Neural progenitor cell (in vitro differentiated cells): ENCODE measurements around the gene ZSWIM4. TPM values are rescaled to one million over a fixed set of nuclear protein-coding genes. Genes with fewer than 3 reads are reported as not detected.

Experiments
- DNase-seq: peaks from one replicate; pipeline ENCODE4 v3.0.0-alpha.2; 2016; ENCODE audit warnings: low spot score
- H2AFZ ChIP-seq: fragments of 200-600 bp; sonication (generic); replicated peaks from 2 replicates; pipeline ENCODE4 v1.6.1; 2016; ENCODE audit warnings: antibody characterized with exemption
- H3F3A ChIP-seq: fragments of 200-600 bp; sonication (generic); 2 replicates; pipeline ENCODE4 v1.6.1; 2016; ENCODE audit warnings: antibody characterized with exemption, low read depth
- H3K27ac ChIP-seq: fragments of 200-600 bp; sonication (generic); 2 replicates; pipeline ENCODE4 v1.5.1; 2016; ENCODE audit warnings: mild to moderate bottlenecking
- H3K27me3 ChIP-seq: fragments of 200-600 bp; sonication (generic); 2 replicates; pipeline ENCODE4 v1.6.1; 2016; ENCODE audit warnings: mild to moderate bottlenecking, moderate library complexity
- H3K36me3 ChIP-seq: fragments of 200-600 bp; sonication (generic); 2 replicates; pipeline ENCODE4 v1.5.1; 2016
- H3K4me1 ChIP-seq: fragments of 200-600 bp; sonication (generic); 2 replicates; pipeline ENCODE4 v1.6.1; 2016; ENCODE audit warnings: mixed run types
- H3K4me2 ChIP-seq: fragments of 200-600 bp; sonication (generic); 2 replicates; pipeline ENCODE4 v1.6.1; 2016
- H3K4me3 ChIP-seq: fragments of 200-600 bp; sonication (generic); 2 replicates; pipeline ENCODE4 v1.5.1; 2016
- H3K79me2 ChIP-seq: fragments of 200-600 bp; sonication (generic); 2 replicates; pipeline ENCODE4 v1.6.1; 2016; ENCODE audit warnings: low read depth
- H3K9ac ChIP-seq: fragments of 200-600 bp; sonication (generic); 2 replicates; pipeline ENCODE4 v1.6.1; 2016
- H3K9me3 ChIP-seq: fragments of 200-600 bp; sonication (generic); 2 replicates; pipeline ENCODE4 v1.5.1; 2016; ENCODE audit warnings: low read depth
- H4K20me1 ChIP-seq: fragments of 200-600 bp; sonication (generic); 2 replicates; pipeline ENCODE4 v1.6.1; 2016; ENCODE audit warnings: low read depth
- H3K27ac Mint-ChIP-seq: 3 replicates; pipeline ENCODE4 v1.8.0; 2021; ENCODE audit warnings: mixed read lengths
- H3K27me3 Mint-ChIP-seq: 2 replicates; pipeline ENCODE4 v1.8.0; 2022; ENCODE audit warnings: low read depth, mild to moderate bottlenecking, inconsistent platforms, moderate library complexity, mixed read lengths; ENCODE audit not compliant: insufficient read depth
- H3K36me3 Mint-ChIP-seq: 3 replicates; pipeline ENCODE4 v1.8.0; 2021; ENCODE audit warnings: mixed read lengths
- H3K4me1 Mint-ChIP-seq: 3 replicates; pipeline ENCODE4 v1.8.0; 2021; ENCODE audit warnings: mixed read lengths
- H3K4me3 Mint-ChIP-seq: 3 replicates; pipeline ENCODE4 v1.8.0; 2021; ENCODE audit warnings: mild to moderate bottlenecking, moderate library complexity, mixed read lengths
- H3K9me3 Mint-ChIP-seq: 3 replicates; pipeline ENCODE4 v1.8.0; 2020; ENCODE audit warnings: mixed read lengths
- EZH2 ChIP-seq: fragments of 200-600 bp; sonication (generic); IDR thresholded peaks from 2 replicates; pipeline ENCODE4 v1.6.1; 2017; ENCODE audit warnings: antibody characterized with exemption, mild to moderate bottlenecking, moderate library complexity
- EZH2phosphoT487 ChIP-seq: fragments of 200-600 bp; sonication (generic); IDR thresholded peaks from 2 replicates; pipeline ENCODE4 v1.6.1; 2017; ENCODE audit warnings: antibody characterized with exemption
- total RNA-seq: library from RNA; depleted of rRNA; stranded (reverse); fragments of >200 nt; gene quantifications from 2 replicates; pipeline ENCODE4 v1.2.3, GENCODE V29; 2015; ENCODE audit warnings: low replicate concordance
- TF ChIP-seq, protein P1 (sequence below): fragments of 200-600 bp; sonication (generic); IDR thresholded peaks from 2 replicates; pipeline ENCODE4 v1.5.1; 2017; ENCODE audit warnings: antibody characterized with exemption, mild to moderate bottlenecking

ZSWIM4 gene
- total RNA-seq, 1 donor from 2014 or later: 6.7 TPM

DNA sequence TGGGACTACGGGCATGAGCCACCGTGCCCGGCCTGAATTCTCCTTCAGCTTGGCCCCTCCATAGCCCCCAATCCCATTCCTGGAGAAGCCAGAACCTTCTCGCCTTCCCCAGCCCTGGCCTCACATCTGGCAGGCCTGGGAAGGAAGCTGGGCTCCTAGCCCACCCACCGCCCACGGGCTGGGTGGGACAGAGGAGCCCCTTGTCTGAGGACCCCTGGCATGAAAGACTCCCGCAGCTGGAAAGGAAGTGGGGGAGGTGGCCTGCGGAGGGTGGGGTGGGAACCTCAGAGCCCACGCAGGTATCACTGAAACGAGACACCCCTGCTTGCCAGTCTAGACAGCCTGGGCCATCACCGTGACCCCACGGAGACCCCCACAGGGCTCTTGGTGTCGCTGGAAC lies 74.0 kb downstream of the ZSWIM4 start:
- Histone ChIP-seq H3K4me2 (no peak overlapping the region), H3K36me3 (no peaks in the 10 kb centered on the region), H3K9ac (no peak overlapping the region), H3F3A (peaks cover 22% of the 10 kb centered on the region), H3K4me1 (no peaks in the 10 kb centered on the region), H4K20me1 (peaks cover 3% of the 10 kb centered on the region), H2AFZ (no peak overlapping the region), H3K4me3 (no peak overlapping the region), H3K79me2 (no peaks in the 10 kb centered on the region), H3K27me3 (peaks cover 100% of the 10 kb centered on the region), H3K27ac (no peak overlapping the region), H3K9me3 (no peaks in the 10 kb centered on the region)
- no peak for DNase-seq
- Mint-ChIP-seq H3K27ac (no peak overlapping the region), H3K4me3 (no peak overlapping the region), H3K27me3 (peaks cover 26% of the 10 kb centered on the region), H3K4me1 (peaks cover 20% of the 10 kb centered on the region), H3K36me3 (peaks cover 2% of the 10 kb centered on the region), H3K9me3 (no peaks in the 10 kb centered on the region)
- TF ChIP-seq EZH2 (no peak), EZH2phosphoT487 (no peak)

DNA sequence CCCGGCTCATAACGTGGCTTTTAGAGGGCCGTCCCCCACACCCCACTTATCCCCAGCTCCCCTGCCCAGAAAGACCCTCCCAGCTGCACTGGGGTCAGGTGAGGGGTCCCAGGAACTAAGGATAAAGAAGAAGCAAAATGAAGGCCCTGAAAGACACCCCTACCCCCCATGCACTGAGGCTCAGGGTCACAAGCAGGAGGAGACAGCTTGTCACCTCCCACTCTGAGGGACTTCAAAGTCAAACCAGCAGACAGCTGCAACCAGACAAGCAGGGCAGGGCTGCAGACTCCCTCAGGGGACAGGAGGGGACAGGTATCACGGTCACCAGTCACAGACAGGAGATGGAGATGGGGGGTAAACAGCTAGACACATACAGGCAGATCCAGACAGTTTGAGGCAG lies 75.6 kb downstream of the ZSWIM4 start:
- TF ChIP-seq EZH2phosphoT487: peak; percentile 32
- TF ChIP-seq EZH2: no peak
- H3K36me3 ChIP-seq: no peaks in the 10 kb centered on the region
- Mint-ChIP-seq H3K27ac (no peak overlapping the region), H3K9me3 (no peaks in the 10 kb centered on the region), H3K4me1 (peaks cover 22% of the 10 kb centered on the region), H3K4me3 (peak overlapping the region; percentile 2), H3K27me3 (peaks cover 23% of the 10 kb centered on the region), H3K36me3 (peaks cover 2% of the 10 kb centered on the region)
- no peak overlapping the region for H3K27ac ChIP-seq
- no peak overlapping the region for H2AFZ ChIP-seq
- H3K4me1 ChIP-seq: no peaks in the 10 kb centered on the region
- no peaks in the 10 kb centered on the region for H3K9me3 ChIP-seq
- no peak overlapping the region for H3K4me2 ChIP-seq
- H3K79me2 ChIP-seq: no peaks in the 10 kb centered on the region
- no peak overlapping the region for H3K4me3 ChIP-seq
- H3K27me3 ChIP-seq: peaks cover 100% of the 10 kb centered on the region
- H3F3A ChIP-seq: peaks cover 20% of the 10 kb centered on the region
- peaks cover 3% of the 10 kb centered on the region for H4K20me1 ChIP-seq
- H3K9ac ChIP-seq: no peak overlapping the region
- DNase-seq: no peak

DNA sequence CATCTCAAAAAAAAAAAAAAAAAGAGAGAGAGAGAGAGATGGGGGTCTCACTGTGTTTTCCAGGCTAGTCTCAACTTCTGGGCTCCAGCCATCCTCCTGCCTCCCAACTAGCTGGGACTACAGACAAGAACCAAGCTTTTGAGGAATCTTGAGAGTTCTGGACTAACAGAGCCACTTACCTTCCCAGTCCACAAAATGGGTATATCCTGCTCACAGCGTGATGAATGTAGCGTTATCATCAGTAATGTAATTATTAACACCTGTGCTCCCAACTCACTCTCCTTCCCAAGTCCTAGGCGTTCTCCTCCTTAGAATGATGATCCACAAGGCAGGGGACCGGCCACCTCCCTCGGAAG lies 77.1 kb downstream of the ZSWIM4 start:
- Histone ChIP-seq H4K20me1 (peaks cover 3% of the 10 kb centered on the region), H3K36me3 (no peaks in the 10 kb centered on the region), H3K4me2 (peak overlapping the region; percentile 70), H2AFZ (no peak overlapping the region), H3K79me2 (no peaks in the 10 kb centered on the region), H3K27me3 (peaks cover 100% of the 10 kb centered on the region), H3K4me1 (peaks cover 7% of the 10 kb centered on the region), H3K9me3 (no peaks in the 10 kb centered on the region), H3K4me3 (peak overlapping the region; percentile 38), H3K27ac (no peak overlapping the region), H3K9ac (no peak overlapping the region), H3F3A (peaks cover 20% of the 10 kb centered on the region)
- Mint-ChIP-seq H3K27me3 (peaks cover 13% of the 10 kb centered on the region), H3K27ac (no peak overlapping the region), H3K4me1 (peaks cover 15% of the 10 kb centered on the region), H3K9me3 (no peaks in the 10 kb centered on the region), H3K4me3 (peak overlapping the region; percentile 80), H3K36me3 (no peaks in the 10 kb centered on the region)
- TF ChIP-seq, protein P1, sequence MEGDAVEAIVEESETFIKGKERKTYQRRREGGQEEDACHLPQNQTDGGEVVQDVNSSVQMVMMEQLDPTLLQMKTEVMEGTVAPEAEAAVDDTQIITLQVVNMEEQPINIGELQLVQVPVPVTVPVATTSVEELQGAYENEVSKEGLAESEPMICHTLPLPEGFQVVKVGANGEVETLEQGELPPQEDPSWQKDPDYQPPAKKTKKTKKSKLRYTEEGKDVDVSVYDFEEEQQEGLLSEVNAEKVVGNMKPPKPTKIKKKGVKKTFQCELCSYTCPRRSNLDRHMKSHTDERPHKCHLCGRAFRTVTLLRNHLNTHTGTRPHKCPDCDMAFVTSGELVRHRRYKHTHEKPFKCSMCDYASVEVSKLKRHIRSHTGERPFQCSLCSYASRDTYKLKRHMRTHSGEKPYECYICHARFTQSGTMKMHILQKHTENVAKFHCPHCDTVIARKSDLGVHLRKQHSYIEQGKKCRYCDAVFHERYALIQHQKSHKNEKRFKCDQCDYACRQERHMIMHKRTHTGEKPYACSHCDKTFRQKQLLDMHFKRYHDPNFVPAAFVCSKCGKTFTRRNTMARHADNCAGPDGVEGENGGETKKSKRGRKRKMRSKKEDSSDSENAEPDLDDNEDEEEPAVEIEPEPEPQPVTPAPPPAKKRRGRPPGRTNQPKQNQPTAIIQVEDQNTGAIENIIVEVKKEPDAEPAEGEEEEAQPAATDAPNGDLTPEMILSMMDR: no peak
- TF ChIP-seq EZH2phosphoT487: no peak
- no peak for TF ChIP-seq EZH2
- no peak for DNase-seq

DNA sequence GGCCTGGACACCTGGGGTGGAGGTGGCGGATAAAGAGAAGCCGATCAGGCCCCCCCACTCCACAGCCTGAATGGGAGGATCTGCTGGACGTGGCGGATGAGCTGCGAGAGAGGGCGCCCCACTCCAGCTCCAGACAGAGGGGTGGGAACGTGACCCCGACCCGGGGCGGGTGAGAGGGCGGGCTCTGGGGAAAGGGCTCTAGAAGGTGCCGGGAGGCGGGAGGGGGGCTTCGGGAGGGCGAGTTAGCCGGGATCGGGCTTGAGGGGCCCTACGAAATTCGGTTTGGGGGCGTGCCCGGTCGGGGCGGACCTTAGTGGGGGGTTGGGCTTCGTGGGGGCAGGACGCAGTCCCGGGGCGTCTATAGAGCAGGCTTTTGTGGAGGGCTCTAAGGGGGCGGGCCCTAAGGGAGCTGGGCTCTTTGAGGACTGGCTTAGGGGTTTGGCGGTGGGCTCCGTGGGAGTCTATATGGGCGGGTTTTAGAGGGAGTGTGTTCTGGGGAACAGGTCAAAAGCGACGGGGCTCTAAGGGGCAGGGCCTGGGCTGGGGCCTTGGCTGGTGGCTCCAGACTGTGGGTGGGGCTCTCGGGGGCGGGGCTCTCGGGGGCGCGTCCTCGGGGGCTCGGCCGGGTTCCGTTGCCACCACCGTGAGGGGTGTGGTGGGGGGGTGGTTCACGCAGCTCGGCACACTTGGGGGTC lies 77.6 kb downstream of the ZSWIM4 start:
- peak overlapping the region; percentile 80 for H3K4me3 Mint-ChIP-seq
- H3K4me1 Mint-ChIP-seq: peaks cover 15% of the 10 kb centered on the region
- peaks cover 7% of the 10 kb centered on the region for H3K4me1 ChIP-seq
- peak; percentile 89 for DNase-seq
- no peaks in the 10 kb centered on the region for H3K9me3 ChIP-seq
- no peaks in the 10 kb centered on the region for H3K9me3 Mint-ChIP-seq
- no peaks in the 10 kb centered on the region for H3K36me3 ChIP-seq
- no peak overlapping the region for H3K27ac ChIP-seq
- H3K27me3 Mint-ChIP-seq: peaks cover 9% of the 10 kb centered on the region
- no peaks in the 10 kb centered on the region for H3K79me2 ChIP-seq
- peaks cover 3% of the 10 kb centered on the region for H4K20me1 ChIP-seq
- H3K4me2 ChIP-seq: peak overlapping the region; percentile 70
- peak overlapping the region; percentile 38 for H3K4me3 ChIP-seq
- H3K27me3 ChIP-seq: peaks cover 100% of the 10 kb centered on the region
- TF ChIP-seq EZH2phosphoT487: no peak
- TF ChIP-seq, protein P1: peak; percentile 54
- H3K36me3 Mint-ChIP-seq: no peaks in the 10 kb centered on the region
- H3F3A ChIP-seq: peaks cover 20% of the 10 kb centered on the region
- no peak overlapping the region for H3K27ac Mint-ChIP-seq
- no peak overlapping the region for H3K9ac ChIP-seq
- peak overlapping the region; percentile 17 for H2AFZ ChIP-seq
